Measurements from ENCODE around the gene PIGN. TPM values are rescaled to one million over a fixed set of nuclear protein-coding genes. Genes with fewer than 3 reads are reported as not detected.

Gene PIGN
- total RNA-seq, 1 experiment from 2014 or later, result 30.9 TPM

DNA sequence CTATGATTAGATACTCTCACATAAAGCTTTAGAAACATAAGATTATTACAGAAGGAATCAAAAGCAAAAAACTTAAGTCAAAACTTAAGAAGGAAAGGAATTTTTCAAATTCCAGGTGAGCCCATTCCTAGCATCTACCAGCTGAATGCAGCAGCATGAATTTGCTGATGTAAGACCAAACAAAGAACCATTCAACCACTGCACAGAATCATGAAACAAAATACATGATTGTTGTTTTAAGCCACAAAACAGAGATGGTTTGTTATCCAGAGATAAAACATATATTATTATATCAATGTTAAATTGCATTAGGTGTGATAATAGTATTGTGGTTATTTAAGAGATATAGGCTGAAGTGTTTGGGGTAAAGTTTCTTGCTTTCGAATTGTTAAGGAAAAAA, 29.0 kb downstream of the PIGN start:
- Histone ChIP-seq H2BK5ac (ENCODE audit: insufficient read length, low read length) (no peak overlapping the region), H2BK15ac (ENCODE audit: low read depth, low read length) (no peak overlapping the region), H3K27me3 (ENCODE audit: insufficient read depth, low read length) (no peaks in the 10 kb centered on the region), H2AFZ (ENCODE audit: low read length) (no peak overlapping the region), H3K79me2 (ENCODE audit: insufficient read depth, low read length) (no peaks in the 10 kb centered on the region), H2BK12ac (ENCODE audit: insufficient read length, low read depth, low read length) (no peak overlapping the region), H3K4me1 (ENCODE audit: insufficient read depth, low read length) (peaks cover 1% of the 10 kb centered on the region; the same call in 1 of the 2 replicates), H3K23ac (ENCODE audit: insufficient read length, low read depth, low read length) (no peak overlapping the region), H3K9me3 (ENCODE audit: control insufficient read depth, low read depth, low read length) (no peaks in the 10 kb centered on the region), H3K14ac (ENCODE audit: insufficient read depth, low read length) (no peak overlapping the region), H3K56ac (ENCODE audit: insufficient read length, low read depth, low read length) (no peak overlapping the region), H4K20me1 (ENCODE audit: control insufficient read depth, insufficient read depth, insufficient read length) (no peaks in the 10 kb centered on the region), H3K27ac (ENCODE audit: insufficient read length, low read depth, low read length) (no peak overlapping the region), H3K4me2 (ENCODE audit: insufficient read depth, insufficient read length, low read length) (no peak overlapping the region), H4K91ac (ENCODE audit: insufficient read length, low read depth, low read length) (no peak overlapping the region), H2BK120ac (ENCODE audit: low read depth, low read length, poor library complexity, severe bottlenecking) (no peak overlapping the region), H4K5ac (ENCODE audit: insufficient read length, low read depth, low read length) (no peak overlapping the region), H2AK5ac (ENCODE audit: insufficient read length, low read length) (no peak overlapping the region), H3K18ac (ENCODE audit: insufficient read length, low read depth, low read length) (no peak overlapping the region), H3K9ac (ENCODE audit: extremely low read depth, insufficient read length, low read length) (no peak overlapping the region), H3K23me2 (ENCODE audit: insufficient read length, low read depth, low read length, poor library complexity, severe bottlenecking) (no peaks in the 10 kb centered on the region), H3K79me1 (ENCODE audit: insufficient read depth, low read depth, low read length, poor library complexity, severe bottlenecking) (no peaks in the 10 kb centered on the region), H3K4ac (ENCODE audit: low read depth, low read length) (no peak overlapping the region), H4K8ac (replicated peaks; ENCODE audit: insufficient read length, low read depth, low read length) (no peak overlapping the region), H2BK20ac (ENCODE audit: low read depth, low read length, poor library complexity, severe bottlenecking) (no peak overlapping the region), H3T11ph (ENCODE audit: low read length) (no peak overlapping the region)
- WGBS (ENCODE audit: extremely low coverage, insufficient read length, low lambda C conversion rate), result no CpG with 5 or more reads among the region's 1 CpG
- Mint-ChIP-seq H3K27me3 (ENCODE audit: low read depth) (no peaks in the 10 kb centered on the region), H3K9me3 (no peaks in the 10 kb centered on the region), H3K4me3 (no peak overlapping the region), H3K4me1 (peaks cover 3 to 4% of the 10 kb centered on the region in 2 experiments), H3K27ac (0 out of 7 replicates have a peak overlapping the region, but pooled peaks of 1 of the 3 experiments have one; percentile 19), H3K36me3 (ENCODE audit: insufficient read depth in 1 of 3, low read depth in 3 of 3) (peaks cover 2 to 13% (median 7%) of the 10 kb centered on the region in 3 experiments; a peak in 5 of 7 replicates)
- TF ChIP-seq, protein P1, sequence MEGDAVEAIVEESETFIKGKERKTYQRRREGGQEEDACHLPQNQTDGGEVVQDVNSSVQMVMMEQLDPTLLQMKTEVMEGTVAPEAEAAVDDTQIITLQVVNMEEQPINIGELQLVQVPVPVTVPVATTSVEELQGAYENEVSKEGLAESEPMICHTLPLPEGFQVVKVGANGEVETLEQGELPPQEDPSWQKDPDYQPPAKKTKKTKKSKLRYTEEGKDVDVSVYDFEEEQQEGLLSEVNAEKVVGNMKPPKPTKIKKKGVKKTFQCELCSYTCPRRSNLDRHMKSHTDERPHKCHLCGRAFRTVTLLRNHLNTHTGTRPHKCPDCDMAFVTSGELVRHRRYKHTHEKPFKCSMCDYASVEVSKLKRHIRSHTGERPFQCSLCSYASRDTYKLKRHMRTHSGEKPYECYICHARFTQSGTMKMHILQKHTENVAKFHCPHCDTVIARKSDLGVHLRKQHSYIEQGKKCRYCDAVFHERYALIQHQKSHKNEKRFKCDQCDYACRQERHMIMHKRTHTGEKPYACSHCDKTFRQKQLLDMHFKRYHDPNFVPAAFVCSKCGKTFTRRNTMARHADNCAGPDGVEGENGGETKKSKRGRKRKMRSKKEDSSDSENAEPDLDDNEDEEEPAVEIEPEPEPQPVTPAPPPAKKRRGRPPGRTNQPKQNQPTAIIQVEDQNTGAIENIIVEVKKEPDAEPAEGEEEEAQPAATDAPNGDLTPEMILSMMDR (conservative IDR thresholded peaks at IDR 0.05), result no peak
- DNase-seq, result no peak

Measured in H9 (cell line).